Measurements from ENCODE around the gene DSE. TPM values are rescaled to one million over a fixed set of nuclear protein-coding genes. Genes with fewer than 3 reads are reported as not detected.

Gene DSE
- polyA plus RNA-seq, 1 donor from 2014 or later = 15.0 TPM

DNA sequence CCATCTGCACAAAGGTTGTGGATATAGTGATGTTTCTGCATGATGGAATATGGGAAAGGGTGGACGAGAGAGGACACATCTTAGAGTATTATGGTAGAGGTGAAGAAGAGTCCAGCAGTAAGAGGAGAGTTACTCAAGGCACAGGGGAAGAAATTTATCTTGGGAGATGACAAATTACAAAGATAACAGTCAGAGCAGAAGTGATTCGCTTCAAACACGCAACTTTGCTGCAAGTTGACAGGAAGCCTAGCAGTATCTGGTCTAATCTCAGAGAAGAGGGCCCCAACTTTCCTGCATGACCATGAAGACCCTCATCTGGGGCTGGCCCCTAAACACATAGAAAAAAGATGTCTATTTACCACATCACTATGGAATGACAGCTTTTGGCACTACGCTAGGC lies 89.2 kb downstream of the DSE start:
- Histone ChIP-seq H3K9ac (ENCODE audit: low read length) (no peak overlapping the region), H3K4me3 (ENCODE audit: low read length) (no peak overlapping the region), H3K36me3 (ENCODE audit: insufficient read depth, low read length) (no peaks in the 10 kb centered on the region), H2AFZ (ENCODE audit: low read depth, low read length) (no peak overlapping the region), H3K27ac (ENCODE audit: low read length) (no peak overlapping the region), H3K27me3 (ENCODE audit: insufficient read depth, low read depth, low read length) (peaks cover 15% of the 10 kb centered on the region), H3K9me2 (ENCODE audit: insufficient read depth, low read length) (no peaks in the 10 kb centered on the region), H4K20me1 (ENCODE audit: insufficient read depth) (no peaks in the 10 kb centered on the region), H3K9me3 (ENCODE audit: low read length) (no peaks in the 10 kb centered on the region), H3K79me2 (replicated peaks; ENCODE audit: insufficient read depth, low read length) (no peaks in the 10 kb centered on the region), H3F3A (ENCODE audit: insufficient read depth, low read length, poor library complexity, severe bottlenecking) (no peaks in the 10 kb centered on the region), H3K4me2 (ENCODE audit: low read length) (no peak overlapping the region)
- TF ChIP-seq EZH2 (IDR thresholded peaks at IDR 0.05; ENCODE audit: borderline replicate concordance, insufficient read depth, low read length, poor library complexity, severe bottlenecking) (no peak), EP300 (conservative IDR thresholded peaks at IDR 0.05; ENCODE audit: poor library complexity, severe bottlenecking) (no peak), SMC3 (conservative IDR thresholded peaks at IDR 0.05; ENCODE audit: poor library complexity) (no peak), MXI1 (conservative IDR thresholded peaks at IDR 0.05; ENCODE audit: poor library complexity, severe bottlenecking) (no peak)

DNA sequence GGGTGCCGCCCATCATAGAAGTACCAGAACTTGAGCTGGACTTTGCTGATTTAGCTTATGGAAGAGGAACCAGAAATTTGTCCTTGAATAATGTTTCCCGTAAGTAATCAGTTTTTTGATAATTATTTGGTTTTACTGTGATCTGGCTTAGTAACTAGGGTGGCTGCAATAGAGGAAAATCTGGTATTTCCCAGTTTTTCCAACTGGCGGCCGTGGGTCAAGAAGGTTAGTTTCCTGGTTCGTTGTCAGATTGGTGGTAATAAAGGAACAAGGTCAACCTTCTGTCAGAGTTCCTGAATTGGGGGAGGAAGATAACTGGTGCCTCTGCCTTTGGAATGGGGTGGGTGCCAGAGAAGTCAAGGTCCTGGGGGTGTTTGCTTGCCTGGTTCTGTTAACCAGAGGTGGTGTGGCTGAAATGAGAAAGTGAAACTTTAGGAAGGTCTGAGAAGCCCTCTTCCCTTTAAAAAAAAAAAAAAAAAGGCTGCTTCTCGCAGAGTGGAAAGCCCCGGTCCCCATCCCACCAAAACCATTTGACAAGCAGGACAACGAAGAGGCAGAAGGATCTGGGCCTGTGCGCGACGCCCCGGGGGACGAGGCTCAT lies 90.7 kb downstream of the DSE start, which contains the start of gene CALHM6:
CALHM6 (plus strand) TSS at position 45 of the 601 bp plus-strand sequence; CDS start at position 600, 555 bp downstream.
- peak within 1 kb of the TSS; percentile 40 for H2AFZ ChIP-seq (ENCODE audit: low read depth, low read length)
- H3K4me2 ChIP-seq (ENCODE audit: low read length) = no peak within 1 kb of the TSS
- no peaks in the 10 kb centered on the region for H3K9me2 ChIP-seq (ENCODE audit: insufficient read depth, low read length)
- H3K9me3 ChIP-seq (ENCODE audit: low read length) = no peaks in the 10 kb centered on the region
- TF ChIP-seq, protein P1, sequence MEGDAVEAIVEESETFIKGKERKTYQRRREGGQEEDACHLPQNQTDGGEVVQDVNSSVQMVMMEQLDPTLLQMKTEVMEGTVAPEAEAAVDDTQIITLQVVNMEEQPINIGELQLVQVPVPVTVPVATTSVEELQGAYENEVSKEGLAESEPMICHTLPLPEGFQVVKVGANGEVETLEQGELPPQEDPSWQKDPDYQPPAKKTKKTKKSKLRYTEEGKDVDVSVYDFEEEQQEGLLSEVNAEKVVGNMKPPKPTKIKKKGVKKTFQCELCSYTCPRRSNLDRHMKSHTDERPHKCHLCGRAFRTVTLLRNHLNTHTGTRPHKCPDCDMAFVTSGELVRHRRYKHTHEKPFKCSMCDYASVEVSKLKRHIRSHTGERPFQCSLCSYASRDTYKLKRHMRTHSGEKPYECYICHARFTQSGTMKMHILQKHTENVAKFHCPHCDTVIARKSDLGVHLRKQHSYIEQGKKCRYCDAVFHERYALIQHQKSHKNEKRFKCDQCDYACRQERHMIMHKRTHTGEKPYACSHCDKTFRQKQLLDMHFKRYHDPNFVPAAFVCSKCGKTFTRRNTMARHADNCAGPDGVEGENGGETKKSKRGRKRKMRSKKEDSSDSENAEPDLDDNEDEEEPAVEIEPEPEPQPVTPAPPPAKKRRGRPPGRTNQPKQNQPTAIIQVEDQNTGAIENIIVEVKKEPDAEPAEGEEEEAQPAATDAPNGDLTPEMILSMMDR (IDR thresholded peaks at IDR 0.05; ENCODE audit: poor library complexity, severe bottlenecking) = no peak
- TF ChIP-seq MXI1 (conservative IDR thresholded peaks at IDR 0.05; ENCODE audit: poor library complexity, severe bottlenecking) (no peak), EZH2 (IDR thresholded peaks at IDR 0.05; ENCODE audit: borderline replicate concordance, insufficient read depth, low read length, poor library complexity, severe bottlenecking) (no peak), SMC3 (conservative IDR thresholded peaks at IDR 0.05; ENCODE audit: poor library complexity) (no peak), EP300 (conservative IDR thresholded peaks at IDR 0.05; ENCODE audit: poor library complexity, severe bottlenecking) (no peak), RAD21 (conservative IDR thresholded peaks at IDR 0.05) (no peak), TAF1 (IDR thresholded peaks at IDR 0.05; ENCODE audit: low read depth) (no peak), POLR2AphosphoS5 (IDR thresholded peaks at IDR 0.05) (no peak)
- TF ChIP-seq, protein P2, sequence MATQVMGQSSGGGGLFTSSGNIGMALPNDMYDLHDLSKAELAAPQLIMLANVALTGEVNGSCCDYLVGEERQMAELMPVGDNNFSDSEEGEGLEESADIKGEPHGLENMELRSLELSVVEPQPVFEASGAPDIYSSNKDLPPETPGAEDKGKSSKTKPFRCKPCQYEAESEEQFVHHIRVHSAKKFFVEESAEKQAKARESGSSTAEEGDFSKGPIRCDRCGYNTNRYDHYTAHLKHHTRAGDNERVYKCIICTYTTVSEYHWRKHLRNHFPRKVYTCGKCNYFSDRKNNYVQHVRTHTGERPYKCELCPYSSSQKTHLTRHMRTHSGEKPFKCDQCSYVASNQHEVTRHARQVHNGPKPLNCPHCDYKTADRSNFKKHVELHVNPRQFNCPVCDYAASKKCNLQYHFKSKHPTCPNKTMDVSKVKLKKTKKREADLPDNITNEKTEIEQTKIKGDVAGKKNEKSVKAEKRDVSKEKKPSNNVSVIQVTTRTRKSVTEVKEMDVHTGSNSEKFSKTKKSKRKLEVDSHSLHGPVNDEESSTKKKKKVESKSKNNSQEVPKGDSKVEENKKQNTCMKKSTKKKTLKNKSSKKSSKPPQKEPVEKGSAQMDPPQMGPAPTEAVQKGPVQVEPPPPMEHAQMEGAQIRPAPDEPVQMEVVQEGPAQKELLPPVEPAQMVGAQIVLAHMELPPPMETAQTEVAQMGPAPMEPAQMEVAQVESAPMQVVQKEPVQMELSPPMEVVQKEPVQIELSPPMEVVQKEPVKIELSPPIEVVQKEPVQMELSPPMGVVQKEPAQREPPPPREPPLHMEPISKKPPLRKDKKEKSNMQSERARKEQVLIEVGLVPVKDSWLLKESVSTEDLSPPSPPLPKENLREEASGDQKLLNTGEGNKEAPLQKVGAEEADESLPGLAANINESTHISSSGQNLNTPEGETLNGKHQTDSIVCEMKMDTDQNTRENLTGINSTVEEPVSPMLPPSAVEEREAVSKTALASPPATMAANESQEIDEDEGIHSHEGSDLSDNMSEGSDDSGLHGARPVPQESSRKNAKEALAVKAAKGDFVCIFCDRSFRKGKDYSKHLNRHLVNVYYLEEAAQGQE (IDR thresholded peaks at IDR 0.05; ENCODE audit: borderline replicate concordance) = no peak
- peak within 1 kb of the TSS; percentile 70 for H3K4me3 ChIP-seq (ENCODE audit: low read length)
- no peak within 1 kb of the TSS for H3K27ac ChIP-seq (ENCODE audit: low read length)
- no peaks in the 10 kb centered on the region for H3F3A ChIP-seq (ENCODE audit: insufficient read depth, low read length, poor library complexity, severe bottlenecking)
- no peaks in the 10 kb centered on the region for H3K79me2 ChIP-seq (replicated peaks; ENCODE audit: insufficient read depth, low read length)
- no peaks in the 10 kb centered on the region for H4K20me1 ChIP-seq (ENCODE audit: insufficient read depth)
- peaks cover 15% of the 10 kb centered on the region for H3K27me3 ChIP-seq (ENCODE audit: insufficient read depth, low read depth, low read length)
- H3K36me3 ChIP-seq (ENCODE audit: insufficient read depth, low read length) = no peaks in the 10 kb centered on the region
- H3K9ac ChIP-seq (ENCODE audit: low read length) = peak within 1 kb of the TSS; percentile 61

Data from neural cell (in vitro differentiated cells).